HepG2 (cell line): ENCODE results near the gene CTRL. TPM values are rescaled to one million over a fixed set of nuclear protein-coding genes. Genes with fewer than 3 reads are reported as not detected.

Experiments
- HMGA1 ChIP-seq: sonication (generic); formaldehyde crosslinking; conservative IDR thresholded peaks from 2 replicates; pipeline ENCODE4 v1.4.0; 2020; ENCODE audit warnings: missing genetic modification reagents
- MXD1 ChIP-seq: sonication (generic); formaldehyde crosslinking; IDR thresholded peaks from 2 replicates; pipeline ENCODE4 v1.4.0; 2020; ENCODE audit warnings: mild to moderate bottlenecking, missing genetic modification reagents
- NFIB ChIP-seq: sonication (generic); formaldehyde crosslinking; IDR thresholded peaks from 2 replicates; pipeline ENCODE4 v1.9.0; 2021; ENCODE audit warnings: missing genetic modification reagents, mild to moderate bottlenecking, borderline replicate concordance
- PAF1 ChIP-seq: IDR thresholded peaks from 2 replicates; pipeline ENCODE4 v1.6.1; 2016; ENCODE audit warnings: missing genetic modification reagents, missing compliant biosample characterization
- PHB2 ChIP-seq: fragments of 450-650 bp; IDR thresholded peaks from 2 replicates; pipeline ENCODE4 v1.6.1; 2018; ENCODE audit not compliant: partially characterized antibody
- TOE1 ChIP-seq: sonication (generic); formaldehyde crosslinking; IDR thresholded peaks from 2 replicates; pipeline ENCODE4 v1.4.0; 2020; ENCODE audit warnings: mild to moderate bottlenecking, missing genetic modification reagents
- ZBTB20 ChIP-seq: sonication (generic); formaldehyde crosslinking; IDR thresholded peaks from 2 replicates; pipeline ENCODE4 v1.8.1; 2023; ENCODE audit warnings: missing genetic modification reagents, low read depth, mild to moderate bottlenecking, borderline replicate concordance
- ZNF207 ChIP-seq: fragments of 450-650 bp; IDR thresholded peaks from 2 replicates; pipeline ENCODE4 v1.6.1; 2016; ENCODE audit warnings: antibody characterized with exemption, borderline replicate concordance
- ZNF34 ChIP-seq: sonication (generic); formaldehyde crosslinking; IDR thresholded peaks from 2 replicates; pipeline ENCODE4 v1.4.0; 2020; ENCODE audit warnings: mild to moderate bottlenecking, missing genetic modification reagents, borderline replicate concordance
- ZNF350 ChIP-seq: sonication (generic); formaldehyde crosslinking; IDR thresholded peaks from 2 replicates; pipeline ENCODE4 v1.4.0; 2020; ENCODE audit warnings: mild to moderate bottlenecking, low read depth, missing genetic modification reagents, borderline replicate concordance
- ZNF460 ChIP-seq: sonication (generic); formaldehyde crosslinking; IDR thresholded peaks from 2 replicates; pipeline ENCODE4 v1.5.1; 2020; ENCODE audit warnings: missing genetic modification reagents, mild to moderate bottlenecking, borderline replicate concordance
- ZNF510 ChIP-seq: sonication (generic); formaldehyde crosslinking; IDR thresholded peaks from 2 replicates; pipeline ENCODE4 v1.4.0; 2020; ENCODE audit warnings: low read depth, mild to moderate bottlenecking, missing genetic modification reagents
- ZNF530 ChIP-seq: sonication (generic); formaldehyde crosslinking; IDR thresholded peaks from 2 replicates; pipeline ENCODE4 v1.5.0; 2020; ENCODE audit warnings: low read depth, mild to moderate bottlenecking, missing genetic modification reagents
- ZNF546 ChIP-seq: sonication (generic); formaldehyde crosslinking; conservative IDR thresholded peaks from 2 replicates; pipeline ENCODE4 v1.8.1; 2023; ENCODE audit warnings: mild to moderate bottlenecking, missing genetic modification reagents
- ZNF639 ChIP-seq: conservative IDR thresholded peaks from 2 replicates; pipeline ENCODE4 v1.6.1; 2018; ENCODE audit warnings: missing genetic modification reagents
- ZNF747 ChIP-seq: sonication (generic); formaldehyde crosslinking; IDR thresholded peaks from 2 replicates; pipeline ENCODE4 v1.8.1; 2023; ENCODE audit warnings: missing genetic modification reagents, mild to moderate bottlenecking, borderline replicate concordance
- ZNF766 ChIP-seq: sonication (generic); formaldehyde crosslinking; IDR thresholded peaks from 2 replicates; pipeline ENCODE4 v1.5.0; 2020; ENCODE audit warnings: missing genetic modification reagents, borderline replicate concordance
- ZNF788 ChIP-seq: sonication (generic); formaldehyde crosslinking; IDR thresholded peaks from 2 replicates; pipeline ENCODE4 v1.5.0; 2020; ENCODE audit warnings: mild to moderate bottlenecking, missing genetic modification reagents, borderline replicate concordance
- polyA plus RNA-seq, 8 experiments: library from polyadenylated mRNA; depleted of rRNA in 3 of 8; stranded (reverse) in 7 of 8; unstranded in 1 of 8; fragments of >200 nt; fragmentation: Illumina TruSeq in 4 of 8; extraction: Trizol in 4 of 8; gene quantifications; 2 replicates each; pipeline versions ENCODE4 v1.2.1 to v1.2.3, GENCODE V29; 2011 to 2016; ENCODE audit warnings: low read depth in 4 of 8, missing spikeins in 1 of 8, mixed read lengths in 1 of 8; ENCODE audit not compliant: insufficient read depth in 1 of 8
- total RNA-seq, 5 experiments: library from RNA; depleted of rRNA; stranded (reverse); fragments of >200 nt; fragmentation: Illumina TruSeq; extraction: Trizol; gene quantifications; 2 replicates each; pipeline ENCODE4 v1.2.3, GENCODE V29; 2016; ENCODE audit warnings: low read depth in 1 of 5
- TF ChIP-seq, protein P1 (sequence below): sonication (generic); formaldehyde crosslinking; IDR thresholded peaks from 2 replicates; pipeline ENCODE4 v1.5.0; 2020; ENCODE audit warnings: mild to moderate bottlenecking, missing genetic modification reagents, moderate library complexity
- TF ChIP-seq, protein P2 (sequence below): sonication (generic); formaldehyde crosslinking; conservative IDR thresholded peaks from 2 replicates; pipeline ENCODE4 v1.4.0; 2020; ENCODE audit warnings: mild to moderate bottlenecking, missing genetic modification reagents, moderate library complexity
- TF ChIP-seq, protein P3 (sequence below): sonication (generic); formaldehyde crosslinking; IDR thresholded peaks from 2 replicates; pipeline ENCODE4 v1.8.0; 2022; ENCODE audit warnings: mild to moderate bottlenecking, missing genetic modification reagents, moderate library complexity

CTRL gene
- total and polyA plus RNA-seq, 2 of the 13 experiments (the other 11 are each of a cell fraction or from before 2014, with no cell fraction given): 1.9 to 2.7 TPM

DNA sequence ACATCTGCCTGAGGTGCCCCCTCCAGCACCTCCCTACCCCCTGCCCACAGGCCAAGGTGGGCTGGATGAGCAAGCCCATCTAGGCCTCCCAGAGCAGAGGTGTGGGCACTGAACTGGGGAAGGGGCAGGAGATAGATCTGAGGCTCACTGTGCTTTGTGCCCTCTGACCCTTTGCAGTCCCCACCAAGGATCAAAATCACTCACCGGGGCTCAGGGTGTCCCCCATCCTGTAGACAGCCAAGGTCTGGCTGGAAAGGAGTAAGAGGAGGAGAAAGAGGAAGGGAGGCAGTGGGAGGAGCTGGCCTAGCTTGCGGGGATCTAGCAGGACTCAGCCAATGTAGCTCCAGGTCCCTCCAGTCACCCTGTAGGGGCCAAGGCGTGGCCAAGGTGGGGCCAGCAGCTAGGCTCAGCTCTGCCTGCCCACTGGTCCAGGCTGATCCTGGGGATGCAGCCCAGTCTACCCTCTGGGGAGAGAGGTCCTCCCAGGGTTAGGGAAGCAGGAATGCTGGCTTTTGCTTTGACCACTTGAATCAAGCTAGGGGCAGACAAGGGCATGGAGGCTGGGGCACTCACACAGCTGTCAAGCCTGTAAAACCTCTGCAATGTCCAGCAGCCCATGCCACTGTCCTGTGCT is 35.0 kb upstream of the CTRL start (continued):
- TF ChIP-seq, protein P1, sequence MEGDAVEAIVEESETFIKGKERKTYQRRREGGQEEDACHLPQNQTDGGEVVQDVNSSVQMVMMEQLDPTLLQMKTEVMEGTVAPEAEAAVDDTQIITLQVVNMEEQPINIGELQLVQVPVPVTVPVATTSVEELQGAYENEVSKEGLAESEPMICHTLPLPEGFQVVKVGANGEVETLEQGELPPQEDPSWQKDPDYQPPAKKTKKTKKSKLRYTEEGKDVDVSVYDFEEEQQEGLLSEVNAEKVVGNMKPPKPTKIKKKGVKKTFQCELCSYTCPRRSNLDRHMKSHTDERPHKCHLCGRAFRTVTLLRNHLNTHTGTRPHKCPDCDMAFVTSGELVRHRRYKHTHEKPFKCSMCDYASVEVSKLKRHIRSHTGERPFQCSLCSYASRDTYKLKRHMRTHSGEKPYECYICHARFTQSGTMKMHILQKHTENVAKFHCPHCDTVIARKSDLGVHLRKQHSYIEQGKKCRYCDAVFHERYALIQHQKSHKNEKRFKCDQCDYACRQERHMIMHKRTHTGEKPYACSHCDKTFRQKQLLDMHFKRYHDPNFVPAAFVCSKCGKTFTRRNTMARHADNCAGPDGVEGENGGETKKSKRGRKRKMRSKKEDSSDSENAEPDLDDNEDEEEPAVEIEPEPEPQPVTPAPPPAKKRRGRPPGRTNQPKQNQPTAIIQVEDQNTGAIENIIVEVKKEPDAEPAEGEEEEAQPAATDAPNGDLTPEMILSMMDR (CRISPR knock-in tag): no peak
- TF ChIP-seq ZNF460 (no peak), ZNF530 (CRISPR knock-in tag) (no peak), NFIB (CRISPR knock-in tag) (no peak), ZNF510 (CRISPR knock-in tag) (no peak), ZNF350 (CRISPR knock-in tag) (no peak; the same call in none of the 2 replicates), TOE1 (no peak), PAF1 (CRISPR knock-in tag) (no peak), ZNF639 (no peak), PHB2 (no peak), ZNF207 (no peak), ZNF34 (CRISPR knock-in tag) (peak; percentile 76; the same call in 1 of the 2 replicates), ZNF546 (CRISPR knock-in tag) (no peak), ZNF766 (no peak), ZBTB20 (CRISPR knock-in tag) (peak; percentile 31; the same call in 1 of the 2 replicates), ZNF747 (CRISPR knock-in tag) (peak; percentile 61; the same call in 1 of the 2 replicates), ZNF788 (CRISPR knock-in tag) (no peak), HMGA1 (CRISPR knock-in tag) (no peak), MXD1 (CRISPR knock-in tag) (no peak)
- TF ChIP-seq, protein P2, sequence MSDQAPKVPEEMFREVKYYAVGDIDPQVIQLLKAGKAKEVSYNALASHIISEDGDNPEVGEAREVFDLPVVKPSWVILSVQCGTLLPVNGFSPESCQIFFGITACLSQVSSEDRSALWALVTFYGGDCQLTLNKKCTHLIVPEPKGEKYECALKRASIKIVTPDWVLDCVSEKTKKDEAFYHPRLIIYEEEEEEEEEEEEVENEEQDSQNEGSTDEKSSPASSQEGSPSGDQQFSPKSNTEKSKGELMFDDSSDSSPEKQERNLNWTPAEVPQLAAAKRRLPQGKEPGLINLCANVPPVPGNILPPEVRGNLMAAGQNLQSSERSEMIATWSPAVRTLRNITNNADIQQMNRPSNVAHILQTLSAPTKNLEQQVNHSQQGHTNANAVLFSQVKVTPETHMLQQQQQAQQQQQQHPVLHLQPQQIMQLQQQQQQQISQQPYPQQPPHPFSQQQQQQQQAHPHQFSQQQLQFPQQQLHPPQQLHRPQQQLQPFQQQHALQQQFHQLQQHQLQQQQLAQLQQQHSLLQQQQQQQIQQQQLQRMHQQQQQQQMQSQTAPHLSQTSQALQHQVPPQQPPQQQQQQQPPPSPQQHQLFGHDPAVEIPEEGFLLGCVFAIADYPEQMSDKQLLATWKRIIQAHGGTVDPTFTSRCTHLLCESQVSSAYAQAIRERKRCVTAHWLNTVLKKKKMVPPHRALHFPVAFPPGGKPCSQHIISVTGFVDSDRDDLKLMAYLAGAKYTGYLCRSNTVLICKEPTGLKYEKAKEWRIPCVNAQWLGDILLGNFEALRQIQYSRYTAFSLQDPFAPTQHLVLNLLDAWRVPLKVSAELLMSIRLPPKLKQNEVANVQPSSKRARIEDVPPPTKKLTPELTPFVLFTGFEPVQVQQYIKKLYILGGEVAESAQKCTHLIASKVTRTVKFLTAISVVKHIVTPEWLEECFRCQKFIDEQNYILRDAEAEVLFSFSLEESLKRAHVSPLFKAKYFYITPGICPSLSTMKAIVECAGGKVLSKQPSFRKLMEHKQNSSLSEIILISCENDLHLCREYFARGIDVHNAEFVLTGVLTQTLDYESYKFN: no peak; the same call in 1 of the 2 replicates
- TF ChIP-seq, protein P3, sequence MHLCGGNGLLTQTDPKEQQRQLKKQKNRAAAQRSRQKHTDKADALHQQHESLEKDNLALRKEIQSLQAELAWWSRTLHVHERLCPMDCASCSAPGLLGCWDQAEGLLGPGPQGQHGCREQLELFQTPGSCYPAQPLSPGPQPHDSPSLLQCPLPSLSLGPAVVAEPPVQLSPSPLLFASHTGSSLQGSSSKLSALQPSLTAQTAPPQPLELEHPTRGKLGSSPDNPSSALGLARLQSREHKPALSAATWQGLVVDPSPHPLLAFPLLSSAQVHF (CRISPR knock-in tag): no peak
